ENCODE results near the gene TIGD6. TPM values are rescaled to one million over a fixed set of nuclear protein-coding genes. Genes with fewer than 3 reads are reported as not detected.

TIGD6 gene
- total and polyA plus RNA-seq, 2 donors (not counting 3 experiments of a cell fraction or from before 2014, with no cell fraction given): 3.6 to 5.4 TPM

DNA sequence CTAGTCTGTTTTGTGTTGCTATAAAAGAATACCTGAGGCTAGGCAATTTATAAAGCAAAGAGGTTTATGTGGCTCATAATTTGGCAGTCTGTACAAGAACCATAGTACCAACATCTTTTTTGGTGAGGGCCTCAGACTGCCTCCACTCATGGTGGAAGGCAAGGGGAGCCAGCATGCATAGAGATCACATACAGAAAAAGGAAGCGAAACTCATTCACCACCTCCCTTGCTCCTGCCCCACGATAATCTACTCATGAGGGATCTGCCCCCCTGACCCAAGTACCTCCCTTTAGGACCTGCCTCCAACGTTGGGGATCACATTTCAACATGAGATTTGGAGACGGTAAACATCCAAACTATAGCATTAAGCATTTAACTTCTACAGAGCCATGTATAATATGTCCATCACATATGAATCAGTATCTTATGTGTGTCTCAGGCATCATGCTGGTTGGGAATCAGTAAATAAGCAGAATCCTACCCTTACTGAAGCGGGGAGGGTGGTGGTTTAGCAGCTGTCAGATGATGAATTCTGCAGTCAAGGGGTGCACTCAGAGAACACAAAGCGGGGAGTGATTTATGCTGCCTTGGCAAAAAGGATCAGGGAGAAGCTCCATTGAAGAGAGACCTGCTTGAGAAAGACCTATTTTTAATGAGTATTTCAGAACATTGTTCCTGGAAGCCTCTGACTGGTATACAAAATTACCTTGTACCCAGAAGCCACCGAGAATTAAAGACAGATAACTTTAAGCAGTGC lies 34.9 kb upstream of the TIGD6 start:
- H2AFZ ChIP-seq (ENCODE audit: low read depth, low read length): no peak overlapping the region
- no peak overlapping the region for H3K4me2 ChIP-seq (ENCODE audit: insufficient read depth, low read length)
- dilution Hi-C loops (cut with MboI; ENCODE audit: extremely low pct_ligation_motif_present, low sequenced_read_pairs) (no loop called here), intact Hi-C loops (cut with micrococcal nuclease) (no loop called here)
- H3K9me1 ChIP-seq (replicated peaks; ENCODE audit: control insufficient read depth, extremely low read depth, insufficient read depth, low read length): no peaks in the 10 kb centered on the region
- FAIRE-seq: no peak
- no peak overlapping the region for H3K27ac ChIP-seq (ENCODE audit: insufficient read depth, low read depth, low read length)
- ChIA-PET CTCF (interaction anchor here (1.1 to 2.8 kb wide), 4 partner anchors 9 to 44 kb away, joined by 3 to 10 read pairs (median 8); no protein-coding TSS in a partner anchor), POLR2A (no interaction called here)
- no TSS peak for BruUV-seq (replicated peaks)
- no peak for DNase-seq (ENCODE audit: low read depth, low spot score)
- no peaks in the 10 kb centered on the region for H3K79me2 ChIP-seq (ENCODE audit: control insufficient read depth, insufficient read depth, low read length)
- peaks cover 27 to 42% of the 10 kb centered on the region in 2 experiments for H3K36me3 ChIP-seq (ENCODE audit: control insufficient read depth in 2 of 2, extremely low read depth in 1 of 2, insufficient read depth in 2 of 2, low read length in 2 of 2)
- H3K4me1 ChIP-seq (ENCODE audit: control insufficient read depth, extremely low read depth, insufficient read depth, low read length): no peaks in the 10 kb centered on the region
- no peak overlapping the region for H3K4me3 ChIP-seq (replicated peaks in 1 of 3; ENCODE audit: insufficient read depth in 1 of 3, low read depth in 1 of 3, low read length in 3 of 3)
- no peak for TF ChIP-seq EZH2 (IDR thresholded peaks at IDR 0.05; ENCODE audit: borderline replicate concordance, low read depth, low read length, severe bottlenecking)
- H4K20me1 ChIP-seq (replicated peaks; ENCODE audit: control insufficient read depth, extremely low read depth, insufficient read depth, low read length): no peaks in the 10 kb centered on the region
- H3K27me3 ChIP-seq (ENCODE audit: control insufficient read depth in 2 of 2, insufficient read depth in 2 of 2, low read length in 2 of 2): no peaks in the 10 kb centered on the region
- no peaks in the 10 kb centered on the region for H3K9me3 ChIP-seq (replicated peaks; ENCODE audit: control insufficient read depth, insufficient read depth, low read length)
- H3K9ac ChIP-seq (replicated peaks; ENCODE audit: extremely low read depth, insufficient read depth, low read length): no peak overlapping the region

DNA sequence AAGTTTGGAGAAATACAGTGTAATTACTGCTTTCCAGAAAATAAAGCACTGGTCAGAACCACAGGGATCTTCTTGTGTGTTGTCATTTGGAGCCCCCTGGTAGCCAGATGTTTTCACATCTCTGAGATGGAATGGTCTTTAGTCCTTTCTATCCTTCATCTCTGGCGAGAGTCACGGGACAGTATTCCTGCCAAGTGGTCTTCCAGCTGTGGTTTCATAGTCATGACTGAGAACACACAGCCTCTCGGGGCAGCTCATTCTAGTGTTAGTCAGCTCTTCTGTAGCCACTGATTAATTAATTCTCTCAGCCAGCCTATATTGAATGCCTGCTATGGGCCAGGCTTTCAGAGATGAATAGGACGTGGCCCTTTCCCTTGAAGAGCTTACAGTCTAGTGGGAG lies 34.2 kb upstream of the TIGD6 start:
- H3K36me3 ChIP-seq (ENCODE audit: control insufficient read depth in 2 of 2, extremely low read depth in 1 of 2, insufficient read depth in 2 of 2, low read length in 2 of 2): peaks cover 27 to 42% of the 10 kb centered on the region in 2 experiments
- CTCF ChIA-PET: interaction anchor here (1.3 to 2.8 kb wide), 4 partner anchors 10 to 44 kb away, joined by 7 to 10 read pairs (median 9); no protein-coding TSS in a partner anchor
- no peaks in the 10 kb centered on the region for H3K9me3 ChIP-seq (replicated peaks; ENCODE audit: control insufficient read depth, insufficient read depth, low read length)
- no peaks in the 10 kb centered on the region for H3K79me2 ChIP-seq (ENCODE audit: control insufficient read depth, insufficient read depth, low read length)
- intact Hi-C loops (cut with micrococcal nuclease): no loop called here
- POLR2A ChIA-PET: no interaction called here
- dilution Hi-C loops (cut with MboI; ENCODE audit: extremely low pct_ligation_motif_present, low sequenced_read_pairs): no loop called here
- H3K9ac ChIP-seq (replicated peaks; ENCODE audit: extremely low read depth, insufficient read depth, low read length): no peak overlapping the region
- no peak overlapping the region for H3K4me3 ChIP-seq (replicated peaks in 1 of 3; ENCODE audit: insufficient read depth in 1 of 3, low read depth in 1 of 3, low read length in 3 of 3)
- no peak for FAIRE-seq
- no peak overlapping the region for H3K4me2 ChIP-seq (ENCODE audit: insufficient read depth, low read length)
- H3K9me1 ChIP-seq (replicated peaks; ENCODE audit: control insufficient read depth, extremely low read depth, insufficient read depth, low read length): no peaks in the 10 kb centered on the region
- BruUV-seq (replicated peaks): no TSS peak
- no peaks in the 10 kb centered on the region for H4K20me1 ChIP-seq (replicated peaks; ENCODE audit: control insufficient read depth, extremely low read depth, insufficient read depth, low read length)
- no peaks in the 10 kb centered on the region for H3K4me1 ChIP-seq (ENCODE audit: control insufficient read depth, extremely low read depth, insufficient read depth, low read length)
- H3K27ac ChIP-seq (ENCODE audit: insufficient read depth, low read depth, low read length): no peak overlapping the region
- no peaks in the 10 kb centered on the region for H3K27me3 ChIP-seq (ENCODE audit: control insufficient read depth in 2 of 2, insufficient read depth in 2 of 2, low read length in 2 of 2)
- H2AFZ ChIP-seq (ENCODE audit: low read depth, low read length): no peak overlapping the region
- no peak for DNase-seq (ENCODE audit: low read depth, low spot score)
- TF ChIP-seq, protein P1, sequence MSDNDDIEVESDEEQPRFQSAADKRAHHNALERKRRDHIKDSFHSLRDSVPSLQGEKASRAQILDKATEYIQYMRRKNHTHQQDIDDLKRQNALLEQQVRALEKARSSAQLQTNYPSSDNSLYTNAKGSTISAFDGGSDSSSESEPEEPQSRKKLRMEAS (IDR thresholded peaks at IDR 0.05; ENCODE audit: insufficient read depth, insufficient read length): no peak
- TF ChIP-seq JUN (IDR thresholded peaks at IDR 0.05; ENCODE audit: borderline replicate concordance, insufficient read depth, insufficient read length, low read depth) (no peak), FOS (IDR thresholded peaks at IDR 0.05; ENCODE audit: borderline replicate concordance, insufficient read depth, low read length) (no peak), POLR2A (IDR thresholded peaks at IDR 0.05; ENCODE audit: low read depth, low read length) (no peak), CTCF (IDR thresholded peaks at IDR 0.05; ENCODE audit: extremely low read depth in 1 of 2, insufficient read depth in 1 of 2, low read depth in 1 of 2, low read length in 2 of 2) (no peak), MYC (IDR thresholded peaks at IDR 0.05; ENCODE audit: low read depth, low read length) (no peak), GATA2 (IDR thresholded peaks at IDR 0.05; ENCODE audit: insufficient read depth, insufficient read length, low read depth, low read length) (no peak), POLR2AphosphoS5 (IDR thresholded peaks at IDR 0.05; ENCODE audit: insufficient read depth, low read depth, low read length) (no peak), EZH2 (IDR thresholded peaks at IDR 0.05; ENCODE audit: borderline replicate concordance, low read depth, low read length, severe bottlenecking) (no peak)
